HepG2 (cell line): ENCODE results near the gene TACC2.

Experiments
- CTCF ChIP-seq: sonication (generic); formaldehyde crosslinking; IDR thresholded peaks from 2 replicates; pipeline ENCODE4 v1.5.0; 2020; ENCODE audit warnings: mild to moderate bottlenecking, missing genetic modification reagents, moderate library complexity
- RNF219 ChIP-seq: sonication (generic); formaldehyde crosslinking; IDR thresholded peaks from 2 replicates; pipeline ENCODE4 v1.5.0; 2020; ENCODE audit warnings: mild to moderate bottlenecking, missing genetic modification reagents

- TF ChIP-seq CTCF (CRISPR knock-in tag) (no peak), RNF219 (CRISPR knock-in tag) (no peak)
Observed at GRCh38 chr10:121984463-121984862, 4.5 kb upstream of the TACC2 start.
